Choroid plexus epithelial cell (primary cell): ENCODE results near the gene G6PD.

Source experiments
- DNase-seq: peaks from one replicate; pipeline ENCODE4 v3.0.0-alpha.2; 2010; ENCODE audit warnings: low read depth
- H3K4me3 ChIP-seq: 2 replicates; pipeline ENCODE4 v1.5.1; 2011; ENCODE audit warnings: low read depth, mild to moderate bottlenecking, control low read depth, low read length, moderate library complexity
- CTCF ChIP-seq: conservative IDR thresholded peaks from 2 replicates; pipeline ENCODE4 v1.5.1; 2011; ENCODE audit warnings: low read depth, mild to moderate bottlenecking, control low read depth, inconsistent platforms, low read length, moderate library complexity

G6PD gene

GRCh38 chrX:154490414-154491083 lies 56.1 kb downstream of the G6PD start, which contains the start of gene SLC10A3:
TSS of gene SLC10A3 (minus strand) at chrX:154490629. CDS start at chrX:154488940, 1,689 bp downstream.
- H3K4me3 ChIP-seq: peak within 1 kb of the TSS; percentile 68
- TF ChIP-seq CTCF: no peak
- peak; percentile 94 for DNase-seq

GRCh38 chrX:154490021-154490413 lies 56.6 kb downstream of the G6PD start:
- peak overlapping the region; percentile 61 for H3K4me3 ChIP-seq
- TF ChIP-seq CTCF: no peak
- DNase-seq: peak; percentile 38

GRCh38 chrX:154489182-154489581 lies 57.5 kb downstream of the G6PD start:
- no peak for TF ChIP-seq CTCF
- no peak overlapping the region for H3K4me3 ChIP-seq
- no peak for DNase-seq

- TF ChIP-seq CTCF: no peak
- DNase-seq: no peak
- no peak overlapping the region for H3K4me3 ChIP-seq
Observed at GRCh38 chrX:154488336-154489075, 58.1 kb downstream of the G6PD start.

- no peak overlapping the region for H3K4me3 ChIP-seq
- no peak for TF ChIP-seq CTCF
- DNase-seq: no peak
Observed at GRCh38 chrX:154487518-154488290, 58.9 kb downstream of the G6PD start.

- peak within 1 kb of the TSS; percentile 61 for H3K4me3 ChIP-seq
- peak; percentile 38 for DNase-seq
- TF ChIP-seq CTCF: no peak
Observed at GRCh38 chrX:154486396-154487207, 60.0 kb downstream of the G6PD start, which contains the start of gene UBL4A. TSS of gene UBL4A (minus strand) at chrX:154486615. CDS start at chrX:154486584, 31 bp downstream.
